HepG2 (cell line): Measurements from ENCODE around the gene ALKBH5.

ENCODE experiments used
- BCL3 ChIP-seq: sonication (generic); formaldehyde crosslinking; IDR thresholded peaks from 2 replicates; pipeline ENCODE4 v1.5.1; 2020; ENCODE audit warnings: mild to moderate bottlenecking, missing genetic modification reagents, moderate library complexity
- ZNF350 ChIP-seq: sonication (generic); formaldehyde crosslinking; IDR thresholded peaks from 2 replicates; pipeline ENCODE4 v1.4.0; 2020; ENCODE audit warnings: mild to moderate bottlenecking, low read depth, missing genetic modification reagents, borderline replicate concordance

- TF ChIP-seq ZNF350 (CRISPR knock-in tag), result no peak
- TF ChIP-seq BCL3 (CRISPR knock-in tag), result no peak
Measured at GRCh38 chr17:18191967-18192366, 8.3 kb downstream of the ALKBH5 start.
